SK-N-SH (cell line): ENCODE data around the gene FRYL. TPM values are rescaled to one million over a fixed set of nuclear protein-coding genes. Genes with fewer than 3 reads are reported as not detected.

ENCODE experiments used
- CTCF ChIA-PET: fragments of 300-600, 350-600 bp; formaldehyde crosslinking; extraction: SDS; loops from one replicate; lab custom pipeline; 2021; lab: Yijun Ruan, JAX
- POLR2A ChIA-PET: fragments of 350-600 bp; sonication (Branson Sonifier 250); formaldehyde crosslinking; extraction: SDS; loops from one replicate; lab custom pipeline; 2020; ENCODE audit warnings: antibody characterized with exemption, inconsistent platforms; lab: Yijun Ruan, JAX
- DNase-seq: peaks from one replicate; pipeline ENCODE4 v3.0.0; 2012
- H2AFZ ChIP-seq: fragments of 200-600 bp; sonication (generic); 2 replicates; pipeline ENCODE4 v1.8.1; 2016; ENCODE audit warnings: antibody characterized with exemption, mild to moderate bottlenecking, low read depth
- H3F3A ChIP-seq: fragments of 200-600 bp; sonication (generic); replicated peaks from 2 replicates; pipeline ENCODE3; 2016; ENCODE audit warnings: antibody characterized with exemption, mild to moderate bottlenecking; ENCODE audit not compliant: insufficient read depth
- H3K27ac ChIP-seq, 2 experiments: fragments of 200-500 bp in 1 of 2; fragments of 200-600 bp in 1 of 2; sonication (Bioruptor generic) in 1 of 2; sonication (generic), shearing (Covaris generic) in 1 of 2; 2 replicates each; pipeline versions ENCODE4 v1.5.1 to v1.6.1; 2014 to 2016; ENCODE audit warnings: low read depth in 2 of 2, inconsistent platforms in 1 of 2, low read length in 1 of 2, mild to moderate bottlenecking in 1 of 2, mixed read lengths in 1 of 2
- H3K27me3 ChIP-seq: fragments of 200-600 bp; sonication (generic), shearing (Covaris generic); 2 replicates; pipeline ENCODE4 v1.6.1; 2016; ENCODE audit warnings: mixed run types; ENCODE audit not compliant: insufficient read depth
- H3K36me3 ChIP-seq, 2 experiments: fragments of 200-500 bp in 1 of 2; fragments of 200-600 bp in 1 of 2; sonication (Bioruptor generic) in 1 of 2; sonication (generic) in 1 of 2; replicated peaks in 1 of 2; 2 replicates each; pipeline versions ENCODE3 to v1.5.1; 2014 to 2016; ENCODE audit warnings: low read length in 1 of 2, mild to moderate bottlenecking in 1 of 2; ENCODE audit not compliant: insufficient read depth in 2 of 2, control insufficient read depth in 1 of 2
- H3K4me1 ChIP-seq, 2 experiments: fragments of 200-500 bp in 1 of 2; fragments of 200-600 bp in 1 of 2; sonication (Bioruptor generic) in 1 of 2; sonication (generic), shearing (Covaris generic) in 1 of 2; 2 replicates each; pipeline versions ENCODE4 v1.5.1 to v1.6.1; 2014 to 2016; ENCODE audit warnings: low read depth in 1 of 2, low read length in 1 of 2, mixed run types in 1 of 2; ENCODE audit not compliant: insufficient read depth in 2 of 2, control insufficient read depth in 1 of 2
- H3K4me2 ChIP-seq: fragments of 200-600 bp; sonication (generic), shearing (Covaris generic); 2 replicates; pipeline ENCODE4 v1.6.1; 2017; ENCODE audit warnings: mixed run types
- H3K4me3 ChIP-seq, 2 experiments: fragments of 200-500 bp in 1 of 2; fragments of 200-600 bp in 1 of 2; sonication (Bioruptor generic) in 1 of 2; sonication (generic), shearing (Covaris generic) in 1 of 2; 2 replicates each; pipeline versions ENCODE4 v1.5.1 to v1.8.1; 2014 to 2016; ENCODE audit warnings: low read depth in 2 of 2, inconsistent platforms in 1 of 2, low read length in 1 of 2, mild to moderate bottlenecking in 1 of 2, mixed read lengths in 1 of 2, moderate library complexity in 1 of 2
- H3K79me2 ChIP-seq: fragments of 200-600 bp; sonication (generic); 2 replicates; pipeline ENCODE4 v1.8.1; 2017; ENCODE audit warnings: mild to moderate bottlenecking; ENCODE audit not compliant: insufficient read depth
- H3K9ac ChIP-seq: fragments of 200-600 bp; sonication (generic); 2 replicates; pipeline ENCODE4 v1.6.1; 2017; ENCODE audit warnings: mixed run types
- H3K9me2 ChIP-seq: fragments of 200-600 bp; sonication (generic); 2 replicates; pipeline ENCODE4 v1.6.1; 2017; ENCODE audit warnings: mixed run types
- H3K9me3 ChIP-seq: fragments of 200-600 bp; sonication (generic); 2 replicates; pipeline ENCODE4 v1.6.1; 2017; ENCODE audit warnings: mixed run types, mild to moderate bottlenecking, moderate library complexity
- H4K20me1 ChIP-seq: fragments of 200-600 bp; sonication (generic); 2 replicates; pipeline ENCODE4 v1.6.1; 2017; ENCODE audit warnings: mild to moderate bottlenecking, mixed run types; ENCODE audit not compliant: insufficient read depth
- CTCF ChIP-seq: fragments of 200-600 bp; sonication (generic); IDR thresholded peaks from 2 replicates; pipeline ENCODE4 v1.6.1; 2017; ENCODE audit warnings: antibody characterized with exemption, mild to moderate bottlenecking, moderate library complexity
- ELF1 ChIP-seq: IDR thresholded peaks from 2 replicates; pipeline ENCODE4 v1.4.0; 2012
- EZH2phosphoT487 ChIP-seq: fragments of 200-600 bp; sonication (generic); IDR thresholded peaks from 2 replicates; pipeline ENCODE4 v1.6.1; 2017; ENCODE audit warnings: low read depth, mixed run types, mild to moderate bottlenecking, antibody characterized with exemption, moderate library complexity, borderline replicate concordance
- FOXM1 ChIP-seq: IDR thresholded peaks from 2 replicates; pipeline ENCODE4 v1.4.0; 2012; ENCODE audit warnings: low read depth, mild to moderate bottlenecking
- JUND ChIP-seq: IDR thresholded peaks from 2 replicates; pipeline ENCODE4 v1.4.0; 2012
- MAX ChIP-seq: IDR thresholded peaks from 2 replicates; pipeline ENCODE4 v1.4.0; 2012; ENCODE audit warnings: low read depth
- MEF2A ChIP-seq: IDR thresholded peaks from 2 replicates; pipeline ENCODE4 v1.4.0; 2012; ENCODE audit warnings: low read depth, borderline replicate concordance
- PBX3 ChIP-seq: IDR thresholded peaks from 2 replicates; pipeline ENCODE4; 2012
- POLR2AphosphoS5 ChIP-seq: IDR thresholded peaks from 2 replicates; pipeline ENCODE4 v1.6.1; 2012; ENCODE audit warnings: low read depth, low read length
- REST ChIP-seq: IDR thresholded peaks from 2 replicates; pipeline ENCODE4 v1.6.1; 2012; ENCODE audit warnings: mild to moderate bottlenecking, low read depth, low read length, moderate library complexity
- SIN3A ChIP-seq: IDR thresholded peaks from 2 replicates; pipeline ENCODE4 v1.6.1; 2012; ENCODE audit warnings: low read depth, mild to moderate bottlenecking, low read length, moderate library complexity, borderline replicate concordance
- SMC3 ChIP-seq: IDR thresholded peaks from 2 replicates; pipeline ENCODE4 v1.6.1; 2012; ENCODE audit warnings: low read depth, low read length, improper control_type of control experiment
- TAF1 ChIP-seq: IDR thresholded peaks from 2 replicates; pipeline ENCODE4 v1.6.1; 2012; ENCODE audit warnings: low read depth, mild to moderate bottlenecking, low read length, moderate library complexity, borderline replicate concordance
- TEAD4 ChIP-seq: IDR thresholded peaks from 2 replicates; pipeline ENCODE4 v1.4.0; 2012; ENCODE audit warnings: mild to moderate bottlenecking, borderline replicate concordance; ENCODE audit not compliant: insufficient read depth
- ZBTB33 ChIP-seq: IDR thresholded peaks from 2 replicates; pipeline ENCODE4 v1.4.0; 2012; ENCODE audit warnings: low read depth, borderline replicate concordance
- polyA plus RNA-seq, 3 experiments: library from polyadenylated mRNA; depleted of rRNA; stranded (reverse); fragments of >200 nt; gene quantifications; 2 replicates each; pipeline ENCODE4 v1.2.3, GENCODE V29; 2012

The FRYL gene
- polyA plus RNA-seq, 1 of the 3 experiments (the other 2 are of a cell fraction) = 8.2 TPM

- no peak for TF ChIP-seq CTCF
- ChIA-PET CTCF (interaction anchor here (0.9 kb wide), 1 partner anchor 121 kb away, joined by 3 read pairs; the partner anchor contains the start of gene OCIAD2), POLR2A (no interaction called here)
- no peak overlapping the region for H3K9ac ChIP-seq
- H4K20me1 ChIP-seq = no peaks in the 10 kb centered on the region
- DNase-seq = no peak
- H3K4me2 ChIP-seq = no peak overlapping the region
- H2AFZ ChIP-seq = no peak overlapping the region
- H3F3A ChIP-seq = peaks cover 5% of the 10 kb centered on the region
- H3K27me3 ChIP-seq = no peaks in the 10 kb centered on the region
- H3K79me2 ChIP-seq = no peaks in the 10 kb centered on the region
- no peak overlapping the region for H3K4me3 ChIP-seq
- H3K4me1 ChIP-seq = peaks cover 0 to 3% of the 10 kb centered on the region in 2 experiments; a peak in 1 of 4 replicates
- H3K27ac ChIP-seq = no peak overlapping the region
- no peaks in the 10 kb centered on the region for H3K9me2 ChIP-seq
- no peaks in the 10 kb centered on the region for H3K36me3 ChIP-seq
- no peaks in the 10 kb centered on the region for H3K9me3 ChIP-seq
These were observed 5.2 kb upstream of the FRYL start for GRCh38 chr4:48785302-48785701.

- CTCF ChIA-PET = interaction anchor here (0.9 to 5.0 kb wide), 4 partner anchors 8 to 204 kb away, joined by 3 to 32 read pairs (median 3); no protein-coding TSS in a partner anchor
- H2AFZ ChIP-seq = 0 out of 2 replicates have a peak overlapping the region, but pooled peaks have one; percentile 99
- no peak for TF ChIP-seq MAX
- TF ChIP-seq JUND = no peak
- TF ChIP-seq SIN3A = no peak
- no peak for TF ChIP-seq POLR2AphosphoS5
- TF ChIP-seq SMC3 = no peak
- no peak for TF ChIP-seq REST
- TF ChIP-seq EZH2phosphoT487 = no peak
- no peak for TF ChIP-seq ZBTB33
- TF ChIP-seq PBX3 = no peak
- TF ChIP-seq MEF2A = no peak
- TF ChIP-seq TEAD4 = no peak
- TF ChIP-seq ELF1 = no peak
- TF ChIP-seq FOXM1 = no peak
- no peak for TF ChIP-seq TAF1
These were observed 1.9 kb upstream of the FRYL start for GRCh38 chr4:48781968-48782367.

More at GRCh38 chr4:48781968-48782367, 1.9 kb upstream of the FRYL start:
- H3K9ac ChIP-seq = no peak overlapping the region
- H3K9me2 ChIP-seq = no peaks in the 10 kb centered on the region
- H3K4me2 ChIP-seq = no peak overlapping the region
- H3K79me2 ChIP-seq = peaks cover 22% of the 10 kb centered on the region
- H4K20me1 ChIP-seq = peaks cover 5% of the 10 kb centered on the region
- peaks cover 10% of the 10 kb centered on the region for H3F3A ChIP-seq
- no peaks in the 10 kb centered on the region for H3K36me3 ChIP-seq
- POLR2A ChIA-PET = no interaction called here
- H3K9me3 ChIP-seq = no peaks in the 10 kb centered on the region
- peaks cover 8 to 12% of the 10 kb centered on the region in 2 experiments; a peak in 3 of 4 replicates for H3K4me1 ChIP-seq
- no peak overlapping the region for H3K4me3 ChIP-seq
- no peaks in the 10 kb centered on the region for H3K27me3 ChIP-seq
- no peak overlapping the region for H3K27ac ChIP-seq
- DNase-seq = no peak
